C4-2B (cell line): ENCODE results near the gene PLCH2.

Source experiments
- H3K27ac ChIP-seq: fragments of 450-650 bp; 2 replicates; pipeline ENCODE4 v1.5.1; 2017
- CTCF ChIP-seq: fragments of 450-650 bp; conservative IDR thresholded peaks from 2 replicates; pipeline ENCODE4 v1.5.1; 2017; ENCODE audit warnings: mild to moderate bottlenecking
- ZFX ChIP-seq: fragments of 450-650 bp; IDR thresholded peaks from 2 replicates; pipeline ENCODE4 v1.6.1; 2017

PLCH2 gene

GRCh38 chr1:2447276-2448097 lies 28.6 kb upstream of the PLCH2 start:
- TF ChIP-seq ZFX (no peak), CTCF (no peak)
- H3K27ac ChIP-seq, result no peak overlapping the region

DNA sequence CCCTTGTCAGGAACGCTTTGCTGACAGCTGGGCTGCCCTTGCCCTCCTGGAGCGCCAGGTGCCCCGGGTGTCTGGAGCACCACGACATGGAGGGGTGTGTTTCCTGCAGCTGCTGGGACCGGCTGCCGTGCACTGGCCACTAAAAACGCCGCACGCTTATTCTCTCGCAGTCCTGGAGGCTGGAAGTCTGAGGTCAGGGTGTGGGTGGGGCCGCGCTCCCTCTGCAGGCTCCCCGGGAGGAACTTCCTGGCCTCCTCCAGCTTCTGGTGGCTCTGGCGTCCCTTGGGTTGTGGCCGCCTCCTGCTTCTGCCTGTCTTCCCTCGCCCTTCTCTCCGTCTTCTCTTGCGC lies 28.0 kb upstream of the PLCH2 start:
- TF ChIP-seq ZFX, result no peak
- no peak overlapping the region for H3K27ac ChIP-seq

DNA sequence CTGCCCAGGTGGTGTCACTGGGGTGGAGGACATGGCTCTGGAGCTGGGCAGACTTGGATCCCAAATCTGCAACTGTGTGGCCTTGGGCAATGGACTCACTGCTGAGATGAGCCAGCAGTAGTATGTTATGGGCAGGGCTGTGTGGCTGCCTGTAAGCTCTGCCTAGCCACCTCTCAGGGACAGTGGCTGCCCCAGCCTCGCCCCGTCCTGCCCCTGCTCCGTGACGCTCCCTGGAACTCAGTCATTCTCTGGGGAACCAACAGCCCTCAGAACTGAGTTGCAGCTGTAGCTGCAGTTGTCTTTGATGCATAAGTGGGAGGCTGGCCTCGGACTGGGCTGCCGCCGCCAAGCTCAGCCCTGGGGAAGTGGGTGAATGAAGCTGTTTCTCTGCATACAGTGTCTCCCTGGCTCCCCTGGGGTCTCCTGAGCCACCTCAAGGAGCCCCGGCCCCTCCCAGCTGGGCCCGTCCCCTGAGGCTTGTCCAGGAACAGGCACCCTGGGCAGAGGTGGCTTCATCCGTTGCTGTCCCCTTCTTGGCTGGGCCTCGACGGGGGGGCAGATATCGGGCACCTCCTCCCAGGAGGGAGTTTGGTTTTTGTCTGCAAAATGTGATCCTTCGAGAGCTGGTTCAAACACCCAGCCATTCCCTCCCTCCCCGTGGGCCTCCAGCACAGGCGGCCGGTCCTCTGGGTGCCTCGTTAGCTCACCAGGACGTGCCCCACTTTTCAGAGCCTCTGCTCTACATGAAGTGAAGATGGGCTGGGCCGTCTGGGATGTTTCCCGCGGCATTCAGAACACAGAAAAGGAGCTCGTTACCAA lies 26.2 kb upstream of the PLCH2 start:
- no peak overlapping the region for H3K27ac ChIP-seq
- TF ChIP-seq ZFX, result no peak
- TF ChIP-seq CTCF, result no peak

DNA sequence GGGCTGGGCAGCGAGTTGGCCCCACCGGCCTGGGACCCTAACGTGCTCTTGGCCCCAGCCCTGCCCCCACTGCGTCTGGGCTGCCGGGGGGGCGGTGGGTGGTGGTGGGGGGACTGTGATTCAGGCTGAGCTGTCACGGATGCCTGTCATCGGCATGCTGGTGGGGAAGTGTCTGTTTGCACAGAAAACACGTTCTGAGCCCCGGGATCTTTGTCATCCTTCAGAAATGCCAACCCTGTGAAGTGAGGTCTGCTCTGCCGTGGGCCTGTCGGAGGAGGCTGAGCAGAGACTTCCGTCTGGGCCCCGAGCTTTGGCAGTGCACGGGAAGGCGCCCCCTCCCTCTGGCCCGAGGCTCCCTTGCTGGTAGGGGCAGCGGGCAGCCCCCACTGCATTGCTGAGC lies 24.3 kb upstream of the PLCH2 start:
- TF ChIP-seq CTCF (no peak), ZFX (no peak)
- no peak overlapping the region for H3K27ac ChIP-seq

- no peak overlapping the region for H3K27ac ChIP-seq
- no peak for TF ChIP-seq ZFX
- TF ChIP-seq CTCF, result no peak
Observed at GRCh38 chr1:2452201-2452931, 23.7 kb upstream of the PLCH2 start.

GRCh38 chr1:2452932-2453315 lies 23.2 kb upstream of the PLCH2 start:
- no peak for TF ChIP-seq ZFX
- TF ChIP-seq CTCF, result no peak
- no peak overlapping the region for H3K27ac ChIP-seq

- peak overlapping the region; percentile 12; the same call in 1 of the 2 replicates for H3K27ac ChIP-seq
- TF ChIP-seq CTCF (no peak), ZFX (no peak)
Observed at GRCh38 chr1:2454227-2454626, 21.9 kb upstream of the PLCH2 start.
